ENCODE measurements around the gene THNSL1.

THNSL1 gene

GRCh38 chr10:25061125-25061524, 44.7 kb downstream of the THNSL1 start:
- DNase-seq (ENCODE audit: low read depth) = no peak

DNA sequence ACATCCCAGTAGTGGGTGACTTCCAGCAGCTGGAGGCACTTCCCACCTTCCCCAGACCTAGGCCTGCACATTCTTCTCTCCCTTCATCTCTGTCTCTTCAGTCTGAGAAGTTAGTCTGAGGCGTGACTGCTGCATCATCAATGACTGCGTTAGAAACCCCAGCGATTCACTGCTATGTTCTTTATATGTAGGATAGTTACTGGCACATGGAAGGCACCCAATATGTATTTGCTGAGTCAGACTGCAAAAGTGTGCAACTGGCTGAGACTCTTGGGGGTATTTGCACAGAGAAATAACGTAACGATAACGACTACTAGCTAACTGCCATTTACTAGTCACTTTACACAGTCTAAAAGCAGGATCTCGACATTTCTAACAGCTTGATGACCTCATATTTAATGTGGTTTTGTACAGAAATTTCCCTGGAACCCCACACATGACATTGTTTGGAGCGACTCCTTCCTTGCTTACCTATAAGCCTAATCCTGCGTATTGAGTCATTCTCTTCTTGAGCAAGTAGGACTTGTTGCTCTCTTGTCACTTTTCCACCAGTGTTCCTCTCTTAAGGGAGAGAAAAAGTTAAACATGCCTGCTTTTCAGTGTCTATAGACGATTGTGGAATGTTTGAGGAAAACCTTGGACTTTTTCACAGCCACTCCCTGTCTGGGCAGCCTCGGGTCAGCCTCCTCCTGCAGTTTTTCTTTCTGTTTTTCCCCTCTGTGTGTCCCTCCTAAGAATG, 45.5 kb downstream of the THNSL1 start:
- no peak for DNase-seq (ENCODE audit: low read depth)

GRCh38 chr10:25063157-25063556, 46.7 kb downstream of the THNSL1 start:
- DNase-seq (ENCODE audit: low read depth) = no peak

GRCh38 chr10:25063644-25064043, 47.2 kb downstream of the THNSL1 start:
- no peak for DNase-seq (ENCODE audit: low read depth)

GRCh38 chr10:25064401-25064800, 48.0 kb downstream of the THNSL1 start:
- DNase-seq (ENCODE audit: low read depth) = no peak

DNA sequence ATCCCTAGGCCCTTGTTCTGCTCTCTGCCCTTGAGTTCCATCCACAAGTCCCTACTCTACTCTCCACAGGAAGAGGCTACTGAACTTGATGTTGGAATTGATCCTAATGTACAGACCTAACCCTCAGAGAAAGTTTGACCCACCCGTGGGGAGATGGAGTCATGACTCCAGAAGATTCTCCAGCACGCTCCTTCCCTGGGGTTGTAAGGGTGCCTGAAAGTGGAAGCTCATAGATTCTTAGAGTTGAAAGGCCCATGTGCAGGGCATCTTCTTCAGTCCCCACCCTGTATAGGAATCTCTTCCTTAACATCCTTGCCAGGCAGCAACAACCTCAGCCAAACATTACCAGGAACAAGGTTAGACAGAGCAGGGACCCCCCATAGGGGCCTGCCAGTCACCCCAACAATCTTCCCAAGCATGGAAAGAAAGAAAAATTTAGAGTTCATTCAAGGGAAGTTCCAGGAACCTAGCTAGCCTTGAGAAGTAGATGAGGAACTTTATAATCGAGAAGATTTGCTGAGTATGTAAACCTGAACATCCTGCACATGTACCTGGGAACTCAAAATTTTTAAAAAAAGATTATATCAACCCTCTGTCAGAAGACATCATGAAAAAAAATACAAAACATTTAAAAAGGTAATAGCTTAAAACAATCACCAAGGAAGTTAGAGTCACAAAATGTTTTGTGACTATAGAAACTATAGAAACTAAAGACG, 49.5 kb downstream of the THNSL1 start:
- DNase-seq (ENCODE audit: low read depth) = no peak

DNA sequence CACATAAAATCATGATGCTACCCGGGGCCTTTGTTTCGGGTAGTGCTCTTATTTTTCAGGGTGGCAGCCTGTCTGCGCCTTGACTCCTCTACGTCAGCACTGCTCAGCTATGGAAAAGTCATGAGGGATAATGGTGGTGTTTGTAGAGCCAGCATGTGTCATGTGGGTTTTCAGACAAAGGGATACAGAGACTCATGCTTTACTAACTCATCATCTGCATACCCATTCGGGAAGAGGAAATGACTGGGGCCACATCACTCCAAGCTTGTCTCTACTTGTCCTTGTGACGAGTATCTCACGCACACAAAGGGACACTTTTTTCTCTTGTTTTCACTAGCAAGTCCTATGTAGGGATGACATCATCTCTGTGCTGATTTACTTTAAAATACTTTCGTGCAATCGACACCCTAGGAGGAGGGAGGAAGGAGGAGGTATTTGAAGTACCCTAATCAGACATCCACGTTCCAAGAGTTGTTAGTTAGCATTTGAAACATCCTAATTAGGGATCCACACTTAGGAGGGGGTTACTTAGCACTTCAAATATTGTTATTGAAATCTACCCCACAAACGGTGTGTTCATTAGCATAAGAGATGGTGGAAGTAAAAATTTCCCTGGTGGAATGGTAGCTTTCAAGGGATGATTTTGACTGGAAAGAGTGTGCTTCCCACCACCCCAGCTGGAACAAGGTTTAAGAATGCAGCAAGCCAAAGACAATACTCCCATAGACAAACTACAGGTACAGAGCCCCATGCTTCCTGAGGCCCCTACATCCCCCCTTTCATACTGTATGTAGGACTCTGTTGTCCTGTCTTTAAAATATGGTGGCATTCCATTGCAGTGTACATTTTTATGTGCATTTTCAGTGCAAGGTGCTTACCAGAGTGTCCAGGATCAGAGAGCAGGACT, 52.0 kb downstream of the THNSL1 start:
- peak; percentile 27 for DNase-seq (ENCODE audit: low read depth)

DNA sequence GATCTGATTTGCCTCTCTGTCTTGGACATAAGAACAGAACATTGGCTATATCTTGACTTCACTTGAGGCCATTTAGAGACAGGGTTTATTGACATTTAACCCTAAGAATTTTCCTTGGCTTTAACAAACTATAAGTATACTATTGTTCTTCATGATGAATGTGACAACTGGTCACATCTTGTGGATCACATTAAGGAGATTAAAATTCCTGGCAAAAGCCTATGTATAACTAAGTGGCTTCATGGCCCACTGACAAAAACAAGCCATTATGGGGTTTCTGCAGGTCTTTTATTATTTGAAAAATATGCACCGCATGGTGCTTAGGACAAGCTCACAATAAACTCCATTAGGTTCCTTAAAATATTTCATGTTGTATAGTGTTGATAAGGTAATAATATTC, 54.8 kb downstream of the THNSL1 start:
- no peak for DNase-seq (ENCODE audit: low read depth)

DNA sequence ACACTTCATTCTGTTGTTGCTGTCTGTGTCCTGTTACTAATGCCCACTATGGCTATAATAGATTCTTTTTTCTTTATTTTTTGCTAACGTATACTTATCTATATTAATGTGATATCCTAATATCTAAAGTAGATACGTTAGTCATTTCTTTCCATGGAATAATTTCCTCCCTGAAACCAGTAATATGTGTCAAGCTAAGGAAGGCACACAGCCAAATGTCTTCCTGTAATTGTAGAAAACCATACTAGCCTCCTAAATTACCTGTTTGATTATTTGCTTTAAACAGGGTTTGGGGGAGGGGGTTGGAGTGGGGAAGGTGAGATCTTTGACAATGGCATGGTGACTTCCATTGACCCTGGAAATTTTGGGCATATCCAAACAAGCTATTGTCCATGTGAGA, 56.4 kb downstream of the THNSL1 start:
- no peak for DNase-seq (ENCODE audit: low read depth)

DNA sequence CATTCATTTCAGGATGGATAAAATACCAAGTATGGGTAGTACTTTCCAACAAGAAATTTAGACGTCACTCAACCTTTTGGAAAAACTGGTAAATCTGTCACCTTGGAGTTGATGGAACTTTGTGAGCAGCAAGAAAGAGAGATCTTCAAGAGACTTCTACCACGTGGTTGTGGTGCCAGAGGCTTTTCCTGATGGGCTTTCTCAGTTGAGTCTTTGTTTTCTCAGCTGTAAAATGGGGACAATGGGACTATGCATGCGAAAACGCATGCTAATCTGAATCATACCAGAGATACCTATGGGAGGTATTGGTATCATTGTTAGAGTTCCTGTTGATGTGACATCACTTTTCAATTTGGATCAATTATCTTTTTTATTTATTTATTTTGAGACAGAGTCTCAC, 59.4 kb downstream of the THNSL1 start:
- no peak for DNase-seq (ENCODE audit: low read depth)

All from GM04503 (cell line).